ENCODE data around the gene FILIP1.

DNA sequence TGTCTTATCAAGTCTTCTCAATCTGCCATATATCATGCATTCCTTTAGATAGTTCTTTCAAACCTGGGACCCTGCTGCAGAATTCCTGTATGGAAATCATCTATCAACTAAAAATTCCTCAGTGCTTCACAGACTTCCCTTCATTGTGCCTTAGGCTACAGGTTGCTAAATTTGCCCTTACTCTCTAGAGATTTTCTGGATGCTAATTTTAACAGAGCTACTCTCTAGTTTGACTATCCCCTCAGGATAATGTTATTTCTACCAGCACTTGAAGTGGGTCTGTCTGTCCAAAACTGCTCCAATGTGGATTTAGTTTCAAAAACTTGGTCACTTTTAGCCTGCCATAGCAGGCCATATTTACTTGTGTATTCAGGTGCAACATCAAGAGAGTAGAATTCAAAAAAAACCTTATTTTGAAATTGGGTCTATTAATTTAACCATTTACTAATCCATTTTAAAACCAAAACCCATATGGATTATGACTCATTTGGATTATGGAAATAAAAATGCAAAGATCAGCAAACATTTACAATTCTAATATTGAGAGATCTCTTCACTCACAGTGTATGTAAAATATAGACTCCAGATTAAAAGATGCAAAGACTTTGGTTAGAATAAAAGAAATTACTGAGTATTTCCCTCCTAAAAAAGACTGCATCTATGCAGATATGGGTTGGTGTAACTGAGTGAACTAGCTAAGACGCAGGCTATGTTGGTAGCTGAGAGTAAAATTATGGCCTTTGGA is 236.1 kb downstream of the FILIP1 start:
- no peak for TF ChIP-seq GATA2 (IDR thresholded peaks at IDR 0.05; ENCODE audit: low read depth, low read length)
- no peak for TF ChIP-seq GATA3 (IDR thresholded peaks at IDR 0.05; ENCODE audit: low read depth, low read length)
